ENCODE results near the gene SNURF. TPM values are rescaled to one million over a fixed set of nuclear protein-coding genes. Genes with fewer than 3 reads are reported as not detected.
A peak's percentile ranks its signal among the peaks of the same experiment; 100 is the strongest.
"Not testable (repeated sequence)": the region's sequence is repeated elsewhere in the genome, so short reads cannot be mapped to it uniquely, and the experiment has no call there.

SNURF gene
- total RNA-seq, 6 experiments from 2014 or later: 12.7 to 20.1 (median 16.5) TPM

DNA sequence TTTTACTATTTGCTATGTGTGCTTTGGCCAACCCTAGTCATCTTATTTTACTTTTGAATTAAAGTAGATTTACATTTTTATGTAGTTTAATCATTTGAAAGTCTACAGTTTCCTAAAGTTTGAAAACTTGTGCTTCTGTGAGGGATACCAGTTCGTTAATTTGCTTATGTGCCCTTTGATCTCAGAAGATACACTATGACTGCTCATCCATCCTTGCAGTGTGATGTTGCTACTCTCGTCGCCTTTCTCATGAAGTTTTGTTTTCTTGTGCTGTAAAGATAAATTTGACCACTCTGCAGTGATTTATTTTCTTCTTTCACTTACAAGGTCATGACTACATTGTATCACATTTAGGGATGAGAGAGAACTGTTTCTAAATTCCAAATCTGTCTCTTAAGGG lies 16.3 kb downstream of the SNURF start:
- H3K4me3 Mint-ChIP-seq: no peak overlapping the region
- peaks cover 36% of the 10 kb centered on the region for H3K36me3 Mint-ChIP-seq (ENCODE audit: low read depth)
- H3K27ac Mint-ChIP-seq: no peak overlapping the region
- no peaks in the 10 kb centered on the region for H3K4me1 Mint-ChIP-seq (ENCODE audit: low read depth)
- H3K27me3 Mint-ChIP-seq (ENCODE audit: insufficient read depth): no peaks in the 10 kb centered on the region
- TF ChIP-seq CTCF (IDR thresholded peaks at IDR 0.05): no peak
- no peak for DNase-seq
- peaks cover 9% of the 10 kb centered on the region for H3K9me3 Mint-ChIP-seq

GRCh38 chr15:24971772-24972171 lies 17.0 kb downstream of the SNURF start:
- H3K36me3 Mint-ChIP-seq (ENCODE audit: low read depth): peaks cover 37% of the 10 kb centered on the region
- H3K4me1 Mint-ChIP-seq (ENCODE audit: low read depth): no peaks in the 10 kb centered on the region
- no peaks in the 10 kb centered on the region for H3K27me3 Mint-ChIP-seq (ENCODE audit: insufficient read depth)
- no peak overlapping the region for H3K4me3 Mint-ChIP-seq
- DNase-seq: no peak
- no peak for TF ChIP-seq CTCF (IDR thresholded peaks at IDR 0.05)
- H3K9me3 Mint-ChIP-seq: peaks cover 9% of the 10 kb centered on the region
- H3K27ac Mint-ChIP-seq: no peak overlapping the region

GRCh38 chr15:24972707-24973106 lies 17.9 kb downstream of the SNURF start:
- H3K27me3 Mint-ChIP-seq (ENCODE audit: insufficient read depth); H3K4me3 Mint-ChIP-seq; H3K9me3 Mint-ChIP-seq; H3K27ac Mint-ChIP-seq; H3K4me1 Mint-ChIP-seq (ENCODE audit: low read depth); DNase-seq: not testable (repeated sequence)
- H3K36me3 Mint-ChIP-seq (ENCODE audit: low read depth): peaks cover 35% of the 10 kb centered on the region

DNA sequence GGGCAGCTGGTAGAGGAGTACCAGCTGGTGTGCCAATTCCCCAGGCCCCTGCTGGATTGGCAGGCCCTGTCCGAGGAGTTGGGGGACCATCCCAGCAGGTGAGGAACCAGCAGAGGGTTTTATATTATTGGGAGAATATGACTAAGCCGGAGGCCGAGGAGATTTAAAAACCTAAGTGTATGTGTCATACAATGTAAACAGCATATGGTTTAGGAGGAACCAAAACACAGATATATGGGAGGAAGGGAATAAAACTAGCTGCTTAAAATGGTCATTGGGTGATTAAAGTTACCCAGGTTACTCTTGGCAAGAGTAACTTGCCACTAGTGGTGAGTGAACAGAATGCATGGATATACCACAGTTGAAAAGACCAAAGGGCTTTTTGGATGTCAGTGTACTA lies 22.1 kb downstream of the SNURF start:
- H3K4me3 Mint-ChIP-seq: no peak overlapping the region
- TF ChIP-seq CTCF (IDR thresholded peaks at IDR 0.05): peak; percentile 48
- no peaks in the 10 kb centered on the region for H3K4me1 Mint-ChIP-seq (ENCODE audit: low read depth)
- H3K27me3 Mint-ChIP-seq (ENCODE audit: insufficient read depth): no peaks in the 10 kb centered on the region
- DNase-seq: no peak
- peaks cover 13% of the 10 kb centered on the region for H3K9me3 Mint-ChIP-seq
- no peak overlapping the region for H3K27ac Mint-ChIP-seq
- peaks cover 51% of the 10 kb centered on the region for H3K36me3 Mint-ChIP-seq (ENCODE audit: low read depth)

DNA sequence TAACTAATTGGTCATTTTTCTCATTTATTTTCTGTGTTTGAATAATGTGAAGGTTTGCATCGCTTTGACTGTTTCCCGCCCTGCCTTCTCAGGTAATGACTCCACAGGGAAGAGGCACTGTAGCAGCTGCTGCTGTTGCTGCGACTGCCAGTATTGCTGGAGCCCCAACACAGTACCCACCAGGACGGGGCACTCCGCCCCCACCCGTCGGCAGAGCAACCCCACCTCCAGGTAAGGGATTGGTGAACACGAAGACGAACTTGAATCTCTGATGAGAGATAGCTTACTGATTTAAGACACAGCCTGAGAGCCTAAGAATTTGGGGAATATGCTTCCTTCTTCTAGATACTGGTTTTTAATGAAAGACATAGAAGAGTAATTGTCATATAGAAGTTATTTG lies 22.9 kb downstream of the SNURF start:
- DNase-seq: no peak
- Mint-ChIP-seq H3K27me3 (ENCODE audit: insufficient read depth) (no peaks in the 10 kb centered on the region), H3K4me1 (ENCODE audit: low read depth) (no peaks in the 10 kb centered on the region), H3K27ac (no peak overlapping the region), H3K4me3 (no peak overlapping the region), H3K9me3 (peaks cover 13% of the 10 kb centered on the region), H3K36me3 (ENCODE audit: low read depth) (peaks cover 59% of the 10 kb centered on the region)
- TF ChIP-seq CTCF (IDR thresholded peaks at IDR 0.05): no peak

DNA sequence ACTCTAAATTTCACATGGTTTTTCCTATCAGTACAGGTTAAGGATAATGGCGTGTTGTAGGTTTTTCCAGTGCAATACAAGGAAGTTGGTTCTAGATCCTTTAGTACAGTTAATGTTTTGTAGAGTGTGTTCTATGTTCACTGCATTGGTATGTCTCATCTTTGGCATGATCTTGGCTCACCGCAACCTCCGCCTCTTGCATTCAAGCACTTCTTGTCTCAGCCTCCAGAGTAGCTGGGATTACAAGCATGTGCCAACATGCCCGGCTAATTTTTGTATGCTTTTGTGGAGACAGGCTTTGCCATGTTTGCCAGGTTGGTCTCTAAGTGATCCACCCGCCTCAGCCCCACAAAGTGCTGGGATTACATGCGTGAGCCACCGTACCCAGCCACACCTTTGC lies 30.4 kb downstream of the SNURF start:
- H3K9me3 Mint-ChIP-seq: peaks cover 13% of the 10 kb centered on the region
- H3K36me3 Mint-ChIP-seq (ENCODE audit: low read depth): peaks cover 46% of the 10 kb centered on the region
- no peak overlapping the region for H3K27ac Mint-ChIP-seq
- TF ChIP-seq CTCF (IDR thresholded peaks at IDR 0.05): no peak
- no peaks in the 10 kb centered on the region for H3K27me3 Mint-ChIP-seq (ENCODE audit: insufficient read depth)
- no peak overlapping the region for H3K4me3 Mint-ChIP-seq
- DNase-seq: no peak
- no peaks in the 10 kb centered on the region for H3K4me1 Mint-ChIP-seq (ENCODE audit: low read depth)

All from HFFc6 (cell line).